ENCODE measurements around the gene HTT. TPM values are rescaled to one million over a fixed set of nuclear protein-coding genes. Genes with fewer than 3 reads are reported as not detected.

Gene HTT
- total and polyA plus RNA-seq, 10 of the 15 experiments (the other 5 are each of a cell fraction or from before 2014, with no cell fraction given), result 3.3 to 113 (median 43.3) TPM

- intact Hi-C loops (cut with micrococcal nuclease; ENCODE audit: unreplicated experiment) (no loop called here), in situ Hi-C loops (cut with MboI) (no loop called here)
- H3K4me1 ChIP-seq (ENCODE audit: control insufficient read depth, insufficient read depth, low read length), result no peaks in the 10 kb centered on the region
- TF ChIP-seq RUNX3 (IDR thresholded peaks at IDR 0.05; ENCODE audit: low read length) (no peak), CEBPZ (IDR thresholded peaks at IDR 0.05; ENCODE audit: low read depth, low read length) (no peak), ZNF217 (IDR thresholded peaks at IDR 0.05) (no peak), HDGF (IDR thresholded peaks at IDR 0.05) (no peak), MYC (IDR thresholded peaks at IDR 0.05; ENCODE audit: insufficient read depth, insufficient read length, insufficient replicate concordance, low read length, severe bottlenecking) (no peak)
- SMC1A ChIA-PET (ENCODE audit: uncharacterized antibody, unreplicated experiment), result interaction anchor here (1.2 kb wide), 1 partner anchor 13 kb away, joined by 3 read pairs; no protein-coding TSS in a partner anchor
- DNase-seq (ENCODE audit: low read depth, low spot score) (no peak), FAIRE-seq (no peak), ATAC-seq (no peak)
- CTCF ChIA-PET, result no interaction called here
- no peaks in the 10 kb centered on the region for H3K79me2 ChIP-seq (ENCODE audit: control insufficient read depth, insufficient read depth, low read length)
- H3K27ac ChIP-seq (ENCODE audit: control insufficient read depth, insufficient read depth), result no peak overlapping the region
- H3K4me3 ChIP-seq, result no peak overlapping the region
- peaks cover 7 to 46% of the 10 kb centered on the region in 2 experiments for H3K36me3 ChIP-seq (ENCODE audit: control insufficient read depth in 2 of 2, insufficient read depth in 2 of 2, low read length in 1 of 2)
- no peaks in the 10 kb centered on the region for H4K20me1 ChIP-seq (ENCODE audit: control insufficient read depth, insufficient read depth)
- POLR2A ChIA-PET, result no interaction called here
- no peak overlapping the region for H3K4me2 ChIP-seq (ENCODE audit: control insufficient read depth, insufficient read depth)
- no TSS peak for BruUV-seq (replicated peaks)
- H2AFZ ChIP-seq (ENCODE audit: control insufficient read depth, low read depth, low read length), result no peak overlapping the region
- H3K27me3 ChIP-seq (replicated peaks in 1 of 2; ENCODE audit: control insufficient read depth in 2 of 2, insufficient read depth in 2 of 2, low read length in 1 of 2), result no peaks in the 10 kb centered on the region
- WGBS (ENCODE audit: insufficient coverage, insufficient replicate concordance, low lambda C conversion rate, missing lambda C conversion rate), result 92% methylated on average over 26 of the region's 26 CpGs
- RAD21 ChIA-PET (ENCODE audit: unreplicated experiment), result no interaction called here
- H3K9ac ChIP-seq (ENCODE audit: control insufficient read depth, insufficient read depth, low read length), result no peak overlapping the region
- H3K9me3 ChIP-seq (replicated peaks; ENCODE audit: control insufficient read depth, insufficient read depth, low read length), result no peaks in the 10 kb centered on the region
These were observed 163.5 kb downstream of the HTT start for GRCh38 chr4:3237712-3238560.

Measured in GM12878 (cell line).